ACHN (cell line): ENCODE data around the gene TRIM36.

ENCODE experiments used
- DNase-seq: peaks from one replicate; pipeline ENCODE4 v3.0.0-alpha.2; 2015
- in situ Hi-C: cut with HindIII; loops from 2 replicates; pipeline ENCODE4 v1.10.0; 2017; ENCODE audit warnings: low sequenced_read_pairs, low pct_ligation_motif_present, low pct_unique_long_range_greater_than_20kb

The TRIM36 gene

DNA sequence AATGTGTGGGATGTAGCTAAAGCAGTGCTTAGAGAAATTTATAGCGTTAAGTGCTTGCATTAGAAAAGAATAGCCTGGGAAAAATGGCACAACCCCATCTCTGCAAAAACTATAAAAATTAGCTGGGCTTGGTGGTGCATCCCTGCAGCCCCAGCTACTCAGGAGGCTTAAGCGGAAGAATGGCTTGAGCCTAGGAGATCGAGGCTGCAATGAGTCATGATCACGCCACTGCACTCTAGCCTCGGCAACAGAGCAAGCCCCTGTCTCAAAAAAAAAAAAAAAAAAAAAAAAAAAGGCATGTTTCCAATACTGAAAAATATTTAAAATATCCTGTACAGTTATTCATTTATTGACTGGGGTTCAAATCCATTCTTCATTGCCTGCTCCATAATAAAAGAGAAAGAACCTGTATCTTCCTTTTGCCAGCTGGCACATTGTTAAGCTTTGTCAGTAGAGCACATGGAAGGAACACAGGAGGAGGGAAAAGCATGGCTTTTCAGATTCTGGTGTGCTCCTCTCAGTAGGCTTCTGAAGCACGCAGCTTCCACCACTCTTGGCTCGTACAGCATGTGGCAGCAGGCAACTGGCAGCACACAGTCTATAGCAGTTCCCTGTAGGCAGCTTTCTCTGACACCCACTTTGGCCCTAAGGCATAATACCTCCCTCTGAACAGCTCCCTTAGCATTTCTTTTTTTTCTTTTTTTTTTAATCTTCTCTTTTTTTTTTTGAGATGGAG is 73.5 kb downstream of the TRIM36 start:
- in situ Hi-C loops: no loop called here
- DNase-seq: no peak

DNA sequence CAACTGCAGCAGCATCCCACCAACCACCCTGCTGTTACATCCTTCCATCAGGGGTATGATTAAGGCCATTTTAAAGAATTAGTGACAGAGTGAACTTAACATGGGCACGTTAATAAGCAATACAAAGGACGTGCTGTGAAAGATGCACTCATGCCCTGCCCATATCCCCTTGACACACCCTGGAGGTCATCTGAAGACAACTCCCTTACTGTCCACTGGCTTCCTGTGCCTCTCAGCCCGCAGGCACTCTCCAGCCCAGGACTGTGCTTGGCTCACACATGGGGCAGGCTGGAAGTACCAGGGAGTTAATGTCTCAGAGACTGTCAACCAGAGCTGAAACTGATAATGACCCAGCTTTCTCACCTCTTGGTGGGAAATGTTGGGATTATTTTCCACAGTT is 81.8 kb downstream of the TRIM36 start:
- in situ Hi-C loops: no loop called here
- no peak for DNase-seq

DNA sequence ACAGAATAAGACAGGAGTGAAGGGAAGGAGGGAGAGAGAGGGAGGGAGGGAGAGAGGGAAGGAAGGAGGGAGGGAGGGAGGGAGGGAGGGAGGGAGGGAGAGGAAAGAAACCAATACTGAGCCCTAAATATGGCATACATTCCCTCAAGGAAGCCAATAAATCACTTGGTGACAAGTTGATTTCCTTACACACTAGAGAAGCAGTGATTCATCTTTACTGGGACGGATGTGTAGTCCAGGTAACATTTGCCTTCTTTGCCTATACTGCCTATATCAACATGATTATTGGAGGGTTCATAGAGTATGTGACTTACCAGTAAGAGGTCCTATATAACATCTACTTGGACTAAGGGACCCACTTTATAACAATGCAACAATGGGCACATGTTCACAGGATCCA is 83.2 kb downstream of the TRIM36 start:
- in situ Hi-C loops: no loop called here
- DNase-seq: no peak

DNA sequence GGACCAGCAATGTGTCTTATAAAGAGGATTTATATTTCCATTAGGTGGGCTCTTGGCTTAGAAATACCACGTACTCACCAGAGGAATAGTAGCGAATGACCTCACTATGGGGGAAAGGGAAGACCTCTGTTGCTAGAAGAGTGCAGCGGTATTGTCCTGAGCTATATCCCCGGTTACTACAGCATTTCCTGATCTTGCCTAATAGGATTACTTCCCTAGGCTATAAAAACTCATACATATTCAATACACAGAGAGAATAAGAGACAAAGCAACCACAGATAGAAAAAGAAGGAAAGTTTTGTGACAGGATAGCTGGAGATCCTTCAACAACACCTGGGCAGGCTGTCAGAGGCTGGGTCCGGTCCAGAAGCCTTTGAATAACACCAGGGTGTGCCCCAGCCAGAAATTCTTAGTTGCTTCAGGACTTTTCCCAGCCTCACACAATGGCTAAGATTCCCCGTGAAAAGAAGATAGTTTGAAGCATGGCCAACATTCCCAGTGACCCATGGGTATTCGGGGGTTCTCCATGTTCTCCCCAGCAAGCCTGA is 85.4 kb downstream of the TRIM36 start:
- DNase-seq: no peak
- in situ Hi-C loops: no loop called here

DNA sequence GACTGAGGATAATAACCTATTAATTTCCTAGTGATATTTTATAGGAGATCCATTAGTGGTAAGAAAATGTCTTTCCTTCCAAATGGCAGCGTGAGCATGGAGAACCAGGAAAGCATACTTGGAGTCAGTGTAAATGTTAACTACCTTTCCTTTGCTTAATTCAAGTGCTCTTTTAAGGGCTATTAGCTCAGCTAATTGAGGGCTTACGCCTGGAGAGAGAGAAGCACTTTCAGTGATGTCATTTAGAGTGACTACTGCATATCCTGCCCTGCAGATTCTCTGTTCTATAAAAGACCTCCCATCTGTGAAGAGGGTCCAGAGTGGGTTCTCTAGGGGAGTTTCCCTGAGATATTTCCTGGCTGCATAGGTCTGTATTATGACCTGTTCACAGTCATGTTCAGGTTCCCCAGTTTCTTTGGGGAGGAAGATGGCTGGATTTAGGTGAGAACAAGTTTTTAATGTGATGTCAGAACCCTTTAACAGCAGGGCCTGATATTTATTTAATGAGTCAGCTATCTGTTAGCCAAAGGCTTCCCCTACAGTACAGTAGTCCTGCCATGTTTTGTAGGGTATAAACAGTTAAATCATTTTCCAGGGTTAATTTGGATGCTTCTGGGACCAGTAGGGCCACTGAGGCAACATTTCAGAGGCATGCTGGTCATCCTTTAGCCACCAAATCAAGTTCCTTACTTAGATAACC is 89.6 kb downstream of the TRIM36 start:
- in situ Hi-C loops: no loop called here
- no peak for DNase-seq
